ENCODE data around the gene DBH.

DBH gene

DNA sequence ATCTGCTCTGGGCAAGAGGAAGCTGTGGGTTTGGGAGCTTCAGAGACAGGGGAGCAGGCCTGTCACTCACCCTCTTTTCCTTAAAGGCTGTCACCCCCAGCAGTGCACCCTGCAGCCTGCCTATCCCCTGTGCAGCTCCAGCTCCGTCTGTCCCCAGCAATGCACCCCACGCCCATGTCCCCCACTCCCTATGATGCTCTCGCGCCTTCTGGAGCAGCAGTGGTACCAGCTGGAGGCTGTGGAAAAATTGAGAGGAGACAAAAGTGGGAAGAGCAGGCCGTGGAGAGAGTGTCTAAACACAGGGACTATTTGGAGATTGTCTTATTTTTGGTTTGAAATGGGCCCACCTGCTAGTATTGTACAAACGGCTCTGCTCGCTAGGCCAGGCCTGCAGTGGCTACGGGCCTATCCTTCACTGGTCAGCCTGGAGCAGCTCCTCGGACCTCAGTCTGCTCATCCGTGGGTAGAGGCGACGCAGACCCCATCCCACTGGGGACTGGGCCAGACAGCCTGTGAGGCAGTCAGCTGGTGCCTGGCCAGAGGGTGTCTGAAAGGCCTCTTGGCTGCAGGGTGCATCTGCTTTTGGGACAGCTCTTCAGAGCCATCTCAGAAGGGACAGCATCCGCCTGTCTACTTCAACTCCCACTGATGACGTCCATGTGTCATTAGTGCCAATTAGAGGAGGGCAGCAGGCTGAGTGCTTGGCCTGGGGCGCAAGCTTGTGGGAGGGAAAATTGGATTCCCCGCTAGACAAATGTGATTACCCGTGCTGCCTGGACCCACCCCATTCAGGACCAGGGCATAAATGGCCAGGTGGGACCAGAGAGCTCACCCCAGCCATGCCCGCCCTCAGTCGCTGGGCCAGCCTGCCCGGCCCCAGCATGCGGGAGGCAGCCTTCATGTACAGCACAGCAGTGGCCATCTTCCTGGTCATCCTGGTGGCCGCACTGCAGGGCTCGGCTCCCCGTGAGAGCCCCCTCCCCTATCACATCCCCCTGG is at the start of gene DBH:
TSS of gene DBH (plus strand) at position 831 of the 999 bp plus-strand sequence. CDS start at position 840, 9 bp downstream.
- DNase-seq = no peak

- no peak for DNase-seq
Observed at GRCh38 chr9:133587051-133587450, 49.1 kb upstream of the DBH start.

DNA sequence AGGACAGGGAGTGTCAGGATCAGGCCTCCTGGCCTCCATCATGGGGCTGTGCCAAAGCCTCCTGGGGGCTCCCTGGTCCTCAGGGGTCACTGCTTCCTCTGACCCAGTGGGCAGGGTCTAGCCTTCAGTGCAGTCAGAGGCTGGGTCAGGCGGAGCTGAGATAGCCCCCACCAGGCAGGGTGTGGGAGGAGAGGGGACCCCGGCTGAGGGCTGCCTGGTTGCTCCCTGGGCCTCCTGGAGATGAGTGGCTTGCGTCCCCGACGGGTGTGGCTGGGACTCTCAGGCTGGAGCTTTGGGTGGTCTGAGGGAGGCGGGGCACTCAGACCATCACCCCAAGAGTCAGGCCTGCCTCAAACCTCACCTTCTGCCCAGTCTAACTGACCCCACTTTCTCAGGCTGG is 48.7 kb upstream of the DBH start:
- DNase-seq = no peak

DNA sequence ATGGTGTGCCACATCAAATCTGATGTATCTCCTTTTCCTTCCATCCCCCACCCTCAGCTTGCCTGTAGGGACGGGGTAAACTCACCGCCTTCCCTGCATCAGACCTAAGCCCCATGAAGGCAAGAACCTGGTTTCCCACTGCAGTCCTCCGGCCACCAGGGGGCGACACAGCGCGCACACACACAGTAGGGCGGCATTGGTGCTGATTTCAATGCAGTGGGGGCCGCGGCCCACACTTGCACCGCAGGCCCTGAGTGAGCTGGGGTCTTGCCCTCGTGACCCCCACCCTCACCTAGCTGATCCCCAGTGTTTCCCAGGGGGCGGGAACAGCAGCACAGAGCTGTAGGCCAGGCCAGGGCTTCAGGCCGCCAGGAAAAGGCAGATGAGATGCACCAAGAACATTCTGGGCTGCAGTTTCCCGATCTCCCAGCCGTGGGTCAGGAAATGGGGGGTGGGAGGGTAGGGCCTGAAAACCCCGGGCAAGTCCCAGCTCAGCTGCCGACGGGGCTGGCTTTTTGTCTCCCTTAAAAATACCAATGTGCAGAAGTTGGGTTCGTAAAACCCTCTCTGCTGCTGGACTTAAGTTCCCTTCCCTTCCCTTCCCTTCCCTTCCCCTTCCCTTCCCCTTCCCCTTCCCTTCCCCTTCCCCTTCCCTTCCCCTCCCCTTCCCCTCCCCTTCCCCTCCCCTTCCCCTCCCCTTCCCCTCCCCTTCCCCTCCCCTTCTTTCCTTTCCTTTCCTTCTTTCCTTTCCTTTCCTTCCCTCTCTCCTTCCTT is 46.5 kb upstream of the DBH start:
- peak; percentile 52 for DNase-seq

DNA sequence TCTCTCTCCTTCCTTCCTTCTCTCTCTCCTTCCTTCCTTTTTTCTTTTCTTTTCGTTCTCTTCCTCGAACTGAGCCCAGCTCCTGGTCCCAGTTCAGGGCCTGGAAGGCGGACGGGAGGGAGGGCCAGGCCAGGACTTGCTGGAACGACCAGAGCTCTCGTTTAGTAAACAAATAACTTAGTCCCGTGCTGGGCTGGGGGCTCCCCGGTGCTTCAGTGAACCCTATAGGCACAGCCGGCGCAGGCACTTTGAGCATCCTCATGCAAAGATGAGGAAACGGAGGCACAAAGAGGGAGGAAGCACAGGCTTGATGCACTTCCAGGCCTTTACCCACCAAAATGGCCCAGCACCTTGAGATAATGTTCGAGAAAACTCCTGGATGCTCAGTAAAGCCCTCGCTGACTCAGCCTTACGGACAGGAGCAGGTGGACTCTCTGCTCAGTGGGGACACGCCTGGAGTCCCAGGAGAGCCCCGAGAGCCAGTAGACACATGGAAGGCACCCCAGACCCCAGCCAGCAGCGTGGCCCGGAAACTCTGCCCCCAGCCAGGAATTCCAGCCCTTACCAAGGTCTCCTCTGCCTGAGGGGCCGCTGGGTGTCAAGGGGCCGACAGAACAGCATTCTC is 45.8 kb upstream of the DBH start:
- no peak for DNase-seq

DNA sequence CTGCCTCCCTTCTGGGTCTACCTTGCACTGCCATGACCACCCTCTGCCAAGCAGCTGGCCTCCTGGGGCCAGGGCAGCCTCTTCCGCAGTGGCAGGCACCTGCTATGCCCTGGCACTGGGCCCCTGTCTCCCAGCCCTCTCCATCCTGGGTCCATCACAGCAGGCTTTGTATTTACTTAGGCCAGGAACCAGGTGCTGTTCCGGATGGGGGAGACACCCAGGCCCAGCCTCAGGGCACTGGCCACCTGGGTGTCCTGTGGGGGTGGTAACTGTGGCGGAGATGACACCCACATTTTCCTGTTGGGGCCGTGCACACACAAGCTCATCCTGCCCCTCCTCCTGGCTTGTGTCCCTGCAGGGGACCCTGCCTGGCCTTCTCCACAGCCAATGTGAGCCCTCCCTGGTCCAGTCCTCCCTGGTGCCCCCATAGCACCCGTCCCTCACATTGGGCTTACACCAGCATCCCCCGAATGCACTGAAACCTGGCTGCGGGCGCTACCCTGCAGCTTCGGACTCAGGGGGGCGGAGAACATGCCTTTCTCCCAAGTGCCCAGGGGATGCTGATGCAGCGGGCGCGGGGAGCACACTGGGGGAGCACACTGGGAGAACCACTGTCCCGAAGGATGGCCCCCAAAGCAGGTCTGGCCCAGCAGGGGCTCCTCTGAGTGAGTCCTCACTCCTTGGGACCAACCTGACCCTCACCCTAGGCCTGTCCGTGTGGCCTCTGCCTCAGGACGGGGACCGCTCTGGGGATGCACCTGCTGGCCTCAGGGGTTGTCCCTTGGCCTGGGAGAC is 44.9 kb upstream of the DBH start:
- no peak for DNase-seq

GRCh38 chr9:133591985-133592384 is 44.2 kb upstream of the DBH start:
- DNase-seq = no peak

- no peak for DNase-seq
Observed at GRCh38 chr9:133592731-133593409, 43.3 kb upstream of the DBH start.

DNA sequence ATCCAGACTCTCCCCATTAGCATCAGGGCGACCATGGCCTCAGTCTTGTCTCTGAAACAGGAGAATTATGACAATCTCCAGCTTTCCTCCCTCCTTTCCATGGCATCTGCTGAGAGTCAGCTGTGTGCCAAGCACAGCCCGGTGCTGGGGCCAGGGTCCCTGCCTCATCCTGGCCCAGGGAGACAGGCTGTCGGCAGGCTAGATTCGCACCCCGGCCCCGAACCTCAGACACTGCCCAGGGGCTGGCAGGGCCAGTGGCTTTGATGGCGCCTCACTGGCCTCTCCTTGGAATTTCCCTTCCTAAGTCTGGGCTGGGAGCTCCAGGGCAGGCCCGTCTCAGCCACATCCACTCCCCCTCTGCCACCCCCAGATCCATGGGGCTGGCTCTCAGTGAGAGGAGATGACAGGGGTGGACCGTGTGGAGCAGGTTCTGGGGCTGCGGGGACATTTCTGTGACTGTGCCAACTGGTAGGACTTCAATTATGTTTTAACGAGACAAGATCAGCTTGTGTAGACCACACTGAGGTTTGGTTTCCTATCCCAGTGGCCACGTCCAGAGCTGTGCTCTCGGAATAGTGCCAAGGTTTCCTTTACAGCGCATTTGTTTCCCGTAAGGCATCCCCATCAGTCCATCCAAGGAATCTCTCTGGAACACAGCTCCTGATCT is 42.4 kb upstream of the DBH start:
- DNase-seq = no peak

- no peak for DNase-seq
Observed at GRCh38 chr9:133594310-133594709, 41.9 kb upstream of the DBH start.

- DNase-seq = no peak
Observed at GRCh38 chr9:133595910-133596309, 40.3 kb upstream of the DBH start.

- no peak for DNase-seq
Observed at GRCh38 chr9:133597316-133597957, 38.7 kb upstream of the DBH start.

- no peak for DNase-seq
Observed at GRCh38 chr9:133598978-133599377, 37.2 kb upstream of the DBH start.

DNA sequence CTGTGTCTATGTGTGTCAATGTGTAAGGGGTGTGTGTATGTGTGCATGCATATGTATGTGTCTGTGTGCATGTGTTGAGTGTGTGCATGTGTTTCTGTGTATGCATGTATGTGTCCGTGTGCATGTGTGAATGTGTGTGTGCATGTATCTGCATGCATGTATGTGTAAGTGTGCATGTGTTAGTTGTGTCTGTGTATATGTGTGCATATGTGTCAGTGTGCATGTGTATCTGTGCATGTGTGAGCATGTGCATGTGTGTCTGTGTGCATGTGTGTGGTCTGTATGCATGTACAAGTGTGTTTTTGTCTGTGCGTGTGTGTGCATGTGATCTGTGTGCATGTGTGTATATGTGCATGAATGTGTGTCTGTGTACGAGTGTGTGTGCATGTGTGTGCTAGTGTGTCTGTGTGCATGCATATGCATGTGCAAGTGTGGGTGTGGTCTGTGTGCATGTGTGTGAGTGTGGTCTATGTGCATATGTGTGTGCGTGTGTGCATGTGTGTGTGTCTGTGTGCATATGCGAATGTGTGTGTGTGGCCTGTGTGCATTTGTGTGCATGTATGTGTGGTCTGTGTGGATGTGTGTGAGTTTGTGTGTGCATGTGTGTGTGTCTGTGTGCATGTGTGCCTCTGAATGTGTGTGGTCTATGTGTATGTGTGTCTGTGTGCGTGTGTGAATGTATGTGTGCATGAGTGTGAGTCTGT is 36.5 kb upstream of the DBH start:
- DNase-seq = no peak

DNA sequence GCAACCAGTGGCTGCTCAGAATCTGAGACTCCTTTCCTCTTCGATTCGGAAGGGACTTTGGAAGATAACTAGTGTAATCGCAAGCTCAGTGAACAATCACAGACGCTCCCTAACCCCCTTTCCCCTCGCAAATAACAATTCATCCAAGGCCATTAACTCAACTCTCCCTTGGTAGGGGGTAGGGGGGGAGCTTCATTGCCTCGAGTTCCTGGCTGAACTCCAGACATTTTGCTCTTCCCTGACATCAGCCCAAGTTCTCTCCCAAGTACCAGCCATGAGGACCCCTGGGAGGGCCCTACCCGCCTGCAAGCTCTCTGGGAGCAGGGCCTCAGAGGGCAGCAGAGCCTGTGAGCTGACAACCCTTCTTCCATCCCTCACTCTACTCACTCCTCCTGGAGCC is 35.4 kb upstream of the DBH start:
- DNase-seq = no peak

DNA sequence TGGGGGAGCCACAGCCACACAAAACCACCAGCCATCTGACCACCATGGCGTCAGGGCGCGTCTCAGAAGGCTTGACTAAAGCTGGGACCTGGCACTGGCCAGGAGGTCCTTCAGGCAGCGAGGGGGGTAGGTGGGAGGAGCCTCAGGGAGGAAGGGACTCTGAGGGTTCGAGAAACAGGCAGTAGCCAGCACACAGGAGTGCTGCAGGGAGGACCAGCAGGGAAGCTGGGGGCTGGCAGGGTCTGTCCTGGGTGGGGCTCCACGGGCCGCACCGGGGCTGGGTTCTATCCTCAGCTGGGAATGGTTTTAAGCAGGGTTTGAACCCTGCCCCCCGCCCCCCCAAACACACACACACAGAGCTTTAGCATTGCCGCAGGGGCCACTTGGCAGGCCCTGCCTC is 34.4 kb upstream of the DBH start:
- DNase-seq = no peak

GRCh38 chr9:133602277-133602676 is 33.9 kb upstream of the DBH start:
- DNase-seq = no peak

DNA sequence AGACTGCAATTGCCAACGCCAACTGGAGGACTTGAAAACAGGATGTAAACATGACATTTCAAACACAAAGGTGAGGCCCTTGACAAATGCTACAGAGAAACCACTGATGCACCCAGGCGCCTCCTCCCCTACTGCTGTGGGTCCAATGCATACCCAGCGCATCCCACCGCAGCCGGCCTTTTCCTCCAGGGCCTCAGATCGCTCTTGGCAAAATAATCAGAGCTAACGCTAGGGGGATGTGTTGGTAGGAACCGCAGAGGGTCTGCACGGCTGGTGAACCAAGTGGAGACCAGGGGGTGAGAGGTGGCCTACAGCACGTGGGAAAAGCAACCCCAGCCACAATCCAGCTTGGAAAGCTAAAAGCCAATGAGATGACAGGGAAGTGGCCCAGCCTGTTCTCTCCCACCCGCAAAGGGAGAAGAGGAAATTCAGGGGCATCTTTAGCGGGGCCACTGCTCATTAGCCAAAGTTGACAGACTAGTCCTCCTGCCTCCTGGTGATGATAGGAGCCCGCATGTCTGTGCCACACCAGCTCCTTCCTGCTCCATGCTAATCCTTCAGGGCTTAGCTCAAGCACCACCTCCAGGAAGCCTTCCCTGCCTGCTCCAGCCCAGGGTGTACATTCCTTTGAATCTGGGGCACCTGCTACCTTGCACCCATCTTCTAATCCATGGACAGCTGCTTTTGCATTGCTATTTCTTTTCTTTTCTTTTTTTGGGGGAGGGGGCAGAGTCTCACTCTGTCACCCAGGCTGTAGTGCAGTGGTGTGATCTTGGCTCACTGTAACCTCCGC is 32.8 kb upstream of the DBH start:
- DNase-seq = no peak

DNA sequence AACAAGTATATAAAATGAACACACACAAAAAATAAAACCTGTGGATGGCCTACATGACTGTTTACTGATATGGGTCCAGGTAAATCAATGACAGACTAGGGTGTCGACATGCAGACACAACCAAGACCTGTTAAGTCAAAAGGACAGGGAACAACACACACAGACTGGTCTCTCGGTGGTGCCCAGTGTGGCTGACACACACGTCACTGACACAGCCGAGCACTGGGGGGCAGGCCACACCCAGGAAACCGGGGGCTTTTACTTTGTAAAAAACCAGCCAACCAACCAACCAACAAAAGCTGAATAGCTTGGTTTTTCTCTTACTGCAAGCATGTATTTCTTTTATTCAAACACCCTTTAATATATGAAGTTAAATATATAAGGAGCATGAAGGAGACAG is 31.9 kb upstream of the DBH start:
- DNase-seq = no peak

Data from 8988T (cell line).